ENCODE results near the gene DCD.
A peak's percentile ranks its signal among the peaks of the same experiment; 100 is the strongest.
"Not testable (repeated sequence)": the region's sequence is repeated elsewhere in the genome, so short reads cannot be mapped to it uniquely, and the experiment has no call there.

The DCD gene

DNA sequence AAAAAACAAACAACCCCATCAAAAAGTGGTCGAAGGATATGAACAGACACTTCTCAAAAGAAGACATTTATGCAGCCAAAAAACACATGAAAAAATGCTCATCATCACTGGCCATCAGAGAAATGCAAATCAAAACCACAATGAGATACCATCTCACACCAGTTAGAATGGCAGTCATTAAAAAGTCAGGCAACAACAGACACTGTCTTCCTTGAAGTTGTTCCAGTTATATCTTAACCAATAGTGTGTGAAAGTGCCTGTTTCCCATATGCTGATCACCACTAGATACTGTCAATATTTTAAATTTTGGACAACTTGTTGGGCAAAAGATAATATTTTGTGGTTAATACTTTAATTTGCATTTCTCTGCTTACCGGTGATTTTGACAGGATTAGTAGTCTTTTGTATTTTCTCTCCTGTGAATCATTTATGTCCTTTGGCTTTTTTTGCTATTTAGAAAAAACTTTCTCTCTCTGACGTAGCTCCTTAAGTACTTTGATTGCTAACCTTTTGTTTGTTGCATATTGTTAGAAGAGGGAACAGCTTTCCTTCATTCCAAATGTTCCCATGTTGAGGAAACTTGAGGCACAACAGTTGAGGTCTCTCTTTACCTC is 17.0 kb upstream of the DCD start:
- not testable (repeated sequence) for H3K4me1 ChIP-seq (ENCODE audit: control extremely low read depth in 1 of 4, control insufficient read depth in 4 of 4, insufficient read depth in 4 of 4, low read length in 3 of 4); H3K36me3 ChIP-seq (ENCODE audit: control insufficient read depth in 4 of 4, insufficient read depth in 4 of 4, low read length in 3 of 4); H3K27me3 ChIP-seq (replicated peaks in 2 of 5; ENCODE audit: control insufficient read depth in 4 of 5, insufficient read depth in 5 of 5, low read length in 4 of 5); H3K4me3 ChIP-seq (ENCODE audit: control insufficient read depth in 1 of 7, extremely low read depth in 1 of 7, insufficient read depth in 4 of 7, low read depth in 2 of 7, low read length in 6 of 7); H3K27ac ChIP-seq (ENCODE audit: insufficient read depth in 1 of 2, low read depth in 1 of 2, low read length in 2 of 2, poor library complexity in 1 of 2, severe bottlenecking in 2 of 2); H3K9me3 ChIP-seq (ENCODE audit: control extremely low read depth in 1 of 5, control insufficient read depth in 4 of 5, insufficient read depth in 2 of 5, low read depth in 1 of 5, low read length in 4 of 5)
- POLR2A ChIA-PET: interaction anchor here (0.5 kb wide), 1 partner anchor 17 kb away, joined by 3 read pairs; no protein-coding TSS in a partner anchor
- WGBS (ENCODE audit: insufficient coverage): 67% methylated on average over 1 of the region's 3 CpGs
- CTCF ChIA-PET: interaction anchor here (0.8 to 0.9 kb wide), 2 partner anchors 10 to 19 kb away, joined by 3 read pairs; no protein-coding TSS in a partner anchor
- DNase-seq: peak in 1 of 3 donors; percentile 8

DNA sequence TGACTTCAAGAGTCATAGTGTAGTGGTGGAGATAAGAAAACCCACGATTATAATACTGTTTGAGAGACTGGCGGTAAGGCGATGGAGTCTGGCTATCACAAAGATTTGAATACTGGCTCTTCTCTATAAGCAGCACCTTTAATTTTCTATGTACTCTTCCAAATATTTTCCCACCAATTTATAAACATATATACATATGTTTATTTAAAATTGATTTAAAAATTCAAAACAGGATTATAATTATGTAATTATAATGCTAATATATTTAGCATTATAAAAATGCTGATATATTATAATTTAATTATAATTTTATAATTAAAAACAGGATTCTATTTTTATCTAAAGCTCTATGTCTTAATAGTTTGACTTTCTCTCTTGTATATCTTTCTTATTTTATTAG is 15.4 kb upstream of the DCD start:
- H3K9me3 ChIP-seq (ENCODE audit: control extremely low read depth in 1 of 5, control insufficient read depth in 4 of 5, insufficient read depth in 2 of 5, low read depth in 1 of 5, low read length in 4 of 5): no peaks in the 10 kb centered on the region
- H3K27me3 ChIP-seq (replicated peaks in 2 of 5; ENCODE audit: control insufficient read depth in 4 of 5, insufficient read depth in 5 of 5, low read length in 4 of 5): peaks cover 0 to 3% (median 0%) of the 10 kb centered on the region in 5 experiments
- WGBS (ENCODE audit: insufficient coverage): no CpG with 5 or more reads among the region's 3 CpGs
- DNase-seq: peak in 1 of 3 donors; percentile 10
- H3K27ac ChIP-seq (ENCODE audit: insufficient read depth in 1 of 2, low read depth in 1 of 2, low read length in 2 of 2, poor library complexity in 1 of 2, severe bottlenecking in 2 of 2): no peak overlapping the region
- H3K4me3 ChIP-seq (ENCODE audit: control insufficient read depth in 1 of 7, extremely low read depth in 1 of 7, insufficient read depth in 4 of 7, low read depth in 2 of 7, low read length in 6 of 7): no peak overlapping the region
- ChIA-PET POLR2A (no interaction called here), CTCF (no interaction called here)
- peaks cover 0 to 4% (median 0%) of the 10 kb centered on the region in 4 experiments for H3K4me1 ChIP-seq (ENCODE audit: control extremely low read depth in 1 of 4, control insufficient read depth in 4 of 4, insufficient read depth in 4 of 4, low read length in 3 of 4)
- no peaks in the 10 kb centered on the region for H3K36me3 ChIP-seq (ENCODE audit: control insufficient read depth in 4 of 4, insufficient read depth in 4 of 4, low read length in 3 of 4)

DNA sequence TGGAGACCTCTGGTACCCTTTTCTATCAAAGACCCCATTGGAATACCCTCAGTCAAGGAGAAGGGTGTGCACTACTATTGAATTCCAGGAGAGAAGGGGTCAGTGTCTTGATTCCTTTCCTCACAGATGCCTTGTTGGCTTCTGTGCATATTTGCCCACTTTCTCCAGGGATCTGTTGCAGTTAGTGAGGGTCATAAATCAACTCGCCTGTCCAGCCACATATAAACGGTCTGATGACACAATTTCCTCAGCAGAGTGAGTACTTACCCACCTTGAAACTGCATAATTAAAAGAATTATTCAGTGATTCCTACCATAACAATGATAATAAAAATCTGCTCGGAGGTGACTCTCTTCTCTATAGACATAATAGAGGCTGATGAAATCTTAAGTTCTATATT is 13.9 kb upstream of the DCD start:
- H3K4me3 ChIP-seq (ENCODE audit: control insufficient read depth in 1 of 7, extremely low read depth in 1 of 7, insufficient read depth in 4 of 7, low read depth in 2 of 7, low read length in 6 of 7): no peak overlapping the region
- peaks cover 0 to 7% (median 0%) of the 10 kb centered on the region in 5 experiments for H3K27me3 ChIP-seq (replicated peaks in 2 of 5; ENCODE audit: control insufficient read depth in 4 of 5, insufficient read depth in 5 of 5, low read length in 4 of 5)
- peaks cover 0 to 4% (median 0%) of the 10 kb centered on the region in 4 experiments for H3K4me1 ChIP-seq (ENCODE audit: control extremely low read depth in 1 of 4, control insufficient read depth in 4 of 4, insufficient read depth in 4 of 4, low read length in 3 of 4)
- ChIA-PET CTCF (interaction anchor here (1.4 kb wide), 1 partner anchor 10 kb away, joined by 4 read pairs; no protein-coding TSS in a partner anchor), POLR2A (no interaction called here)
- peak in 2 of 3 donors; percentile 8 to 12 for DNase-seq
- no peaks in the 10 kb centered on the region for H3K36me3 ChIP-seq (ENCODE audit: control insufficient read depth in 4 of 4, insufficient read depth in 4 of 4, low read length in 3 of 4)
- no peak overlapping the region for H3K27ac ChIP-seq (ENCODE audit: insufficient read depth in 1 of 2, low read depth in 1 of 2, low read length in 2 of 2, poor library complexity in 1 of 2, severe bottlenecking in 2 of 2)
- WGBS (ENCODE audit: insufficient coverage): 60% methylated on average over 1 of the region's 3 CpGs
- H3K9me3 ChIP-seq (ENCODE audit: control extremely low read depth in 1 of 5, control insufficient read depth in 4 of 5, insufficient read depth in 2 of 5, low read depth in 1 of 5, low read length in 4 of 5): no peaks in the 10 kb centered on the region

DNA sequence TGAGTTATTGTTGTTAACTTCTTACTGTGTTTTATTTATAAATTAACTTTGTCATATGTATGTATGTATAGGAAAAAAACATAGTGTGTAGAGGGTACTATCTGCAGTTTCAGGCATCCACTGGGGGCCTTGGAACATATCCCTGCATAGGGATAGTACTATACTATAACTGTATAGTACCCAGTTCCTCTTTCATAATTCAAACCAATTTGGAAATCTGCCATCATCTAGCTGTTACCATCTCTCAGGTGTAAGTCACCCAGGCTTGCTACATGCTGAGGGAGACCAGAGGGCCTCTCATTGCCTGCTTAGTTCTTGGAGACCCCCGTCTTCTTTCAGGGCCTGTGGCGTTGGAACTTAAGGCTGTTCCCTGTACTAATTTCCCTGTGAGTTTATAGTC is 12.9 kb upstream of the DCD start:
- Histone ChIP-seq H3K36me3 (ENCODE audit: control insufficient read depth in 4 of 4, insufficient read depth in 4 of 4, low read length in 3 of 4) (no peaks in the 10 kb centered on the region), H3K9me3 (ENCODE audit: control extremely low read depth in 1 of 5, control insufficient read depth in 4 of 5, insufficient read depth in 2 of 5, low read depth in 1 of 5, low read length in 4 of 5) (no peaks in the 10 kb centered on the region), H3K27me3 (replicated peaks in 2 of 5; ENCODE audit: control insufficient read depth in 4 of 5, insufficient read depth in 5 of 5, low read length in 4 of 5) (peaks cover 0 to 7% (median 0%) of the 10 kb centered on the region in 5 experiments), H3K27ac (ENCODE audit: insufficient read depth in 1 of 2, low read depth in 1 of 2, low read length in 2 of 2, poor library complexity in 1 of 2, severe bottlenecking in 2 of 2) (no peak overlapping the region), H3K4me3 (ENCODE audit: control insufficient read depth in 1 of 7, extremely low read depth in 1 of 7, insufficient read depth in 4 of 7, low read depth in 2 of 7, low read length in 6 of 7) (no peak overlapping the region), H3K4me1 (ENCODE audit: control extremely low read depth in 1 of 4, control insufficient read depth in 4 of 4, insufficient read depth in 4 of 4, low read length in 3 of 4) (peaks cover 0 to 4% (median 0%) of the 10 kb centered on the region in 4 experiments)
- ChIA-PET POLR2A (no interaction called here), CTCF (interaction anchor here (0.9 to 1.0 kb wide), 2 partner anchors 10 to 68 kb away, joined by 3 to 4 read pairs; no protein-coding TSS in a partner anchor)
- DNase-seq: peak in 2 of 3 donors; percentile 31 to 44
- WGBS (ENCODE audit: insufficient coverage): 86% methylated on average over 2 of the region's 2 CpGs

DNA sequence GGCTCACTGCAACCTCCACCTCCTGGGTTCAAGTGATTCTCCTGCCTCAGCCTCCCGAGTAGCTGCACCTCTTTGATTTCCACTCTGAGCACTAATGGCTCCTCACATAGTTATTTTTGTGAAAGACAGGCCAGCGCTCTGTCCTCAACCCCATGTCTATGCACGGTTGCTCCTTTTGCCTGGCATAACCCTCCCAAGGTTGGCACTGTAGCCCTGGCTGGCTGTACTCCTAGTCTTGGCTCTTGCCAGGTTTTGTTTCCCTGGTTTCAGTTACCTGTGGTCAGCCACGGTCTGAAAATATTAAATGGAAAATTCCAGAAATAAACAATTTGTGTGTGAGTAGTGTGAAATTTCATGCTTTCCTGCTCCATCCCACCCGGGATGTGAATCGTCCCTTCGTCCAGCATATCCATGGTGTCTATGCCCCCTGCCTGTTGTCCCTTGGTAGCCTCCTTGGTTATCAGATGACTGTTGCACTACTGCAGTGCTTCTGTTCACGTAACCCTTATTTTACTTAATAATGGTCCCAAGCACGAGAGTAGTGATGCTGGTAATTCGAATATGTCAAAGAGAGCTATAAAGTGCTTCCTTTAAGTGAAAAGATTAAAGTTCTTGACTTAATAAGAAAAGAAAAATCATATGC is 12.3 kb upstream of the DCD start:
- CTCF ChIA-PET: interaction anchor here (0.9 to 1.2 kb wide), 4 partner anchors 9 to 68 kb away, joined by 3 to 4 read pairs (median 3); no protein-coding TSS in a partner anchor
- 98% methylated on average over 5 of the region's 10 CpGs for WGBS (ENCODE audit: insufficient coverage)
- Histone ChIP-seq H3K4me1 (ENCODE audit: control extremely low read depth in 1 of 4, control insufficient read depth in 4 of 4, insufficient read depth in 4 of 4, low read length in 3 of 4) (peaks cover 0 to 4% (median 0%) of the 10 kb centered on the region in 4 experiments), H3K36me3 (ENCODE audit: control insufficient read depth in 4 of 4, insufficient read depth in 4 of 4, low read length in 3 of 4) (no peaks in the 10 kb centered on the region), H3K27me3 (replicated peaks in 2 of 5; ENCODE audit: control insufficient read depth in 4 of 5, insufficient read depth in 5 of 5, low read length in 4 of 5) (peaks cover 0 to 7% (median 0%) of the 10 kb centered on the region in 5 experiments), H3K27ac (ENCODE audit: insufficient read depth in 1 of 2, low read depth in 1 of 2, low read length in 2 of 2, poor library complexity in 1 of 2, severe bottlenecking in 2 of 2) (no peak overlapping the region), H3K4me3 (ENCODE audit: control insufficient read depth in 1 of 7, extremely low read depth in 1 of 7, insufficient read depth in 4 of 7, low read depth in 2 of 7, low read length in 6 of 7) (no peak overlapping the region), H3K9me3 (ENCODE audit: control extremely low read depth in 1 of 5, control insufficient read depth in 4 of 5, insufficient read depth in 2 of 5, low read depth in 1 of 5, low read length in 4 of 5) (no peaks in the 10 kb centered on the region)
- POLR2A ChIA-PET: no interaction called here
- DNase-seq: no peak

DNA sequence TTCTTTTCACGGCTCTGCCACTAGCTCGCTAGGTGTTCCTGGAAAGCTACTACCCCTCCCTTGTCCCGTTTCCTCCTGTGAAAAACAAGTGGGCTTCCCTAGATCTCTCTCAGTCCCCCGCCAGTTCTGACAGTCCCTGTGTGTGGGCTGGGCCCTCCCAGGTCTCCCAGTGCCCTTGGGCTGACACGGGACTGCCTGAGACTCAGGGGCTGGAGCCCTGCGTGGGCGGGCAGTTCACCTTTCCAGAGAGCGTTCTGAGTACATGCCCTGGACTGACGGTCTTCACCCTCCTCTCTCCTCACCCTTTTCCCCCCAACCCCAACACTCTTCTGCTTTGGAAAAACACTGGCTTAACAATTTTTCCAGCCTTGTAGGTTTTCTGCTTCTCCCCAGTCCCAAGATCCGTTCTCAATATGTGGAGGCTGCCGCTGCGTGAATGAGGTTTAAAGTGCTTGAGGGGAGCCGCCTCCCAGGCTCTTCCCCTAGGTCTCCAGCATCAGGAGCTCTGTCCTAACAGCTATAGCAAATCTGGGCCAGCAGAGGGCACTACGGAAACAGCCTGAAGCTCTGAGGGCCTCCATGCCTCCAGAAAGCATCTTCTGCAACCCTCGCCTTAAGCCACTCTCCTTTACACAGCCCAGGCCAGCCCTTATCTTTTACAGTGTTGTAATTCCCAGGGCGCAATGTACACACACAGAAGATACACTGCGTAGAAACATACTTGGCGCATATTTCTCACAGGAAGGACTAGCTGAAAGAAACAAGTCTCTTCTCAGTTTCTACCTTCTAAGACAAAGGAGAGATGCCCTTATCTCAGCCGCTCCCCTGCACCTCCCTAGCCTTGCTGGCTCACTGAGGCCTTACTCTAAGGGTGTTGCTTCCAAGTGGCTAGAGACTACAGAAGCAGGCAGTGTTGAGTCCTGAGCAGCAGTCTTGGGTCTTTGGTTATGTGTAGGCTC is 10.4 kb upstream of the DCD start:
- 80% methylated on average over 18 of the region's 19 CpGs for WGBS (ENCODE audit: insufficient coverage)
- DNase-seq: peak; percentile 36 to 67 (median 57)
- Histone ChIP-seq H3K36me3 (ENCODE audit: control insufficient read depth in 4 of 4, insufficient read depth in 4 of 4, low read length in 3 of 4) (no peaks in the 10 kb centered on the region), H3K9me3 (ENCODE audit: control extremely low read depth in 1 of 5, control insufficient read depth in 4 of 5, insufficient read depth in 2 of 5, low read depth in 1 of 5, low read length in 4 of 5) (no peaks in the 10 kb centered on the region), H3K4me1 (ENCODE audit: control extremely low read depth in 1 of 4, control insufficient read depth in 4 of 4, insufficient read depth in 4 of 4, low read length in 3 of 4) (peaks cover 0 to 4% (median 0%) of the 10 kb centered on the region in 4 experiments), H3K4me3 (ENCODE audit: control insufficient read depth in 1 of 7, extremely low read depth in 1 of 7, insufficient read depth in 4 of 7, low read depth in 2 of 7, low read length in 6 of 7) (no peak overlapping the region), H3K27me3 (replicated peaks in 2 of 5; ENCODE audit: control insufficient read depth in 4 of 5, insufficient read depth in 5 of 5, low read length in 4 of 5) (peaks cover 0 to 7% (median 0%) of the 10 kb centered on the region in 5 experiments), H3K27ac (ENCODE audit: insufficient read depth in 1 of 2, low read depth in 1 of 2, low read length in 2 of 2, poor library complexity in 1 of 2, severe bottlenecking in 2 of 2) (no peak overlapping the region)
- CTCF ChIA-PET: interaction anchor here (0.8 to 2.6 kb wide), 17 partner anchors 13 to 410 kb away, joined by 3 to 9 read pairs (median 4); no protein-coding TSS in a partner anchor
- POLR2A ChIA-PET: no interaction called here
